ENCODE results near the gene C4orf36. TPM values are rescaled to one million over a fixed set of nuclear protein-coding genes. Genes with fewer than 3 reads are reported as not detected.

Gene C4orf36
- total and polyA plus RNA-seq, 2 of the 4 experiments (the other 2 are of a cell fraction) = 0.18 to 0.41 TPM

- Histone ChIP-seq H3K4me1 (ENCODE audit: control insufficient read depth, insufficient read depth, low read length) (peaks cover 5% of the 10 kb centered on the region), H3K4ac (ENCODE audit: low read depth, low read length) (no peak overlapping the region), H3K9ac (ENCODE audit: low read depth, low read length) (no peak overlapping the region), H3K9me1 (ENCODE audit: insufficient read depth, low read length) (no peaks in the 10 kb centered on the region; the same call in 1 of the 2 replicates), H3K23ac (ENCODE audit: low read depth, low read length) (no peak overlapping the region), H3K79me1 (ENCODE audit: low read depth in 1 of 2, low read length in 2 of 2) (no peaks in the 10 kb centered on the region), H3K18ac (ENCODE audit: low read depth, low read length) (no peak overlapping the region), H3K27me3 (ENCODE audit: control insufficient read depth, insufficient read depth, low read length) (no peaks in the 10 kb centered on the region), H3K9me3 (ENCODE audit: control insufficient read depth, insufficient read depth, low read length) (no peaks in the 10 kb centered on the region; the same call in 1 of the 2 replicates), H4K5ac (ENCODE audit: low read depth, low read length) (no peak overlapping the region), H4K8ac (ENCODE audit: low read depth in 2 of 2, low read length in 2 of 2) (no peak overlapping the region), H4K91ac (ENCODE audit: insufficient read depth, low read depth, low read length) (no peak overlapping the region), H3K4me3 (ENCODE audit: insufficient read depth, low read depth, low read length) (no peak overlapping the region), H3K27ac (ENCODE audit: insufficient read depth, low read length) (no peak overlapping the region), H3K36me3 (ENCODE audit: control insufficient read depth, insufficient read depth, low read length) (no peaks in the 10 kb centered on the region), H2AK5ac (ENCODE audit: low read depth, low read length) (no peak overlapping the region), H2AFZ (replicated peaks; ENCODE audit: low read length, poor library complexity) (no peak overlapping the region), H2BK120ac (ENCODE audit: low read depth, low read length) (no peak overlapping the region), H2BK5ac (ENCODE audit: low read depth, low read length, poor library complexity, severe bottlenecking) (no peak overlapping the region), H4K20me1 (ENCODE audit: insufficient read depth, low read length) (no peaks in the 10 kb centered on the region), H2AK9ac (replicated peaks; ENCODE audit: low read depth, low read length, poor library complexity) (no peak overlapping the region), H2BK20ac (ENCODE audit: low read depth, low read length) (no peak overlapping the region), H3K14ac (replicated peaks; ENCODE audit: low read depth, low read length) (no peak overlapping the region), H2BK15ac (ENCODE audit: low read depth, low read length) (no peak overlapping the region), H3K56ac (ENCODE audit: extremely low read depth, insufficient read depth, low read length) (no peak overlapping the region), H3K4me2 (ENCODE audit: low read depth, low read length) (no peak overlapping the region)
- WGBS, 2 experiments (ENCODE audit: extremely low coverage in 2 of 2, insufficient read length in 1 of 2) = 100% methylated on average over 1 of the region's 6 CpGs; no CpG with 5 or more reads in 1 of the 2 experiments
- TF ChIP-seq SMC3 (IDR thresholded peaks at IDR 0.05; ENCODE audit: low read depth, low read length) (peak; percentile 88), BHLHE40 (IDR thresholded peaks at IDR 0.05; ENCODE audit: low read depth, low read length) (no peak), CTCF (conservative IDR thresholded peaks at IDR 0.05; ENCODE audit: low read depth, low read length) (peak; percentile 84), FOS (IDR thresholded peaks at IDR 0.05; ENCODE audit: low read depth, low read length) (no peak), RAD21 (IDR thresholded peaks at IDR 0.05; ENCODE audit: low read length) (peak; percentile 87), CEBPB (IDR thresholded peaks at IDR 0.05; ENCODE audit: low read depth, low read length) (peak; percentile 71), POLR2A (IDR thresholded peaks at IDR 0.05; ENCODE audit: low read depth, low read length) (no peak), MXI1 (IDR thresholded peaks at IDR 0.05; ENCODE audit: borderline replicate concordance, low read depth, low read length) (no peak)
- dilution Hi-C loops (cut with HindIII; ENCODE audit: low sequenced_read_pairs, unreplicated experiment) (no loop called here), in situ Hi-C loops (cut with MboI; ENCODE audit: low sequenced_read_pairs) (loop anchor here (5.0 to 10.0 kb wide), 2 partner anchors 301 to 399 kb away; partner anchors contain the start of gene PTPN13), intact Hi-C loops (cut with micrococcal nuclease) (loop anchor here (1.0 kb wide), 4 partner anchors 95 to 398 kb away; partner anchors contain the start of gene PTPN13)
- DNase-seq (peak; percentile 77), ATAC-seq (ENCODE audit: low read depth) (peak; percentile 38)
- no TSS peak for BruUV-seq (replicated peaks)
- POLR2A ChIA-PET (ENCODE audit: unreplicated experiment) = no interaction called here
- CTCF ChIA-PET = interaction anchor here (1.0 kb wide), 1 partner anchor 400 kb away, joined by 3 read pairs; no protein-coding TSS in a partner anchor
These were observed 3.7 kb upstream of the C4orf36 start for GRCh38 chr4:86895692-86896488.

All from IMR-90 (cell line).